SHP77 (cell line): ENCODE measurements around the gene NRG2.

Experiments
- DNase-seq, 2 experiments: peaks; one replicate each; lab custom pipeline; 2025; lab: John Stamatoyannopoulos, UW

NRG2 gene

DNA sequence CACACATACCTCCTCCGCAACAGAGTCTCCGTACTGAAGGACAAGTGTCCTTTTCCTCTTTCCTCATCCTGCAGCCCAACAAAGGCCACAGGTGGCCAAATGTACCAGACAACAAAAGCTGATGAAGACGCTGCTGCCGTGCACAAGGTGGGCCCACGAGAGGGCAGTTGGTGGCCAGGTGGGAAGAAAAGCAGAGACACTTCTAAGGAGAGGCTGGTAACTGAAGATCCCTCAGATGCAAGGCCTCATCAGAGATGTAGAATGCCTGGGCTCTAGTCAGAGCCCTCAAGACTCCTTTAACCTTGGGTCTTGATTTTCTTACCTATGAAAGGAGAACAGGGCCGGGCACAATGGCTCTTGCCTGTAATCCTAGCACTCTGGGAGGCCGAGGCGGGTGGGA is 75.7 kb downstream of the NRG2 start:
- DNase-seq = no peak

DNA sequence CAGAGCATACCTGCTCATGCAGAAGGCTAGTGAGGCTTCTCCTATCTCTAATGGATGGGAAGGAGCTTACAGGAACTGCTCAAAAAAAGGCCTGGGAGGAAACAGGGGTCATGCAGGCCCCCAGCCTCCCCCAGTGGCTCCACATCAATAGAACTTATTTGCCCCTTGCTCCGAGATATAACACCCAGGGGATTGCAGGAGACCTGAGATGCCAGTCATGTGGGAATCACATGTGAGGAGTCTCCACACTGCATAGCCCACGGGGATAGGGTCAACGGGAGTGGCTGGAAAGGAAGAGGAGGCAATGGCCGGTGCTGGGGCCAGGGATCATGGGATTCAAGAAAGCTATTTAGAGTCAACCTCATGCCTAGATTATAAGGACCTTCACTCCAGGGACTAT is 76.2 kb downstream of the NRG2 start:
- no peak for DNase-seq

DNA sequence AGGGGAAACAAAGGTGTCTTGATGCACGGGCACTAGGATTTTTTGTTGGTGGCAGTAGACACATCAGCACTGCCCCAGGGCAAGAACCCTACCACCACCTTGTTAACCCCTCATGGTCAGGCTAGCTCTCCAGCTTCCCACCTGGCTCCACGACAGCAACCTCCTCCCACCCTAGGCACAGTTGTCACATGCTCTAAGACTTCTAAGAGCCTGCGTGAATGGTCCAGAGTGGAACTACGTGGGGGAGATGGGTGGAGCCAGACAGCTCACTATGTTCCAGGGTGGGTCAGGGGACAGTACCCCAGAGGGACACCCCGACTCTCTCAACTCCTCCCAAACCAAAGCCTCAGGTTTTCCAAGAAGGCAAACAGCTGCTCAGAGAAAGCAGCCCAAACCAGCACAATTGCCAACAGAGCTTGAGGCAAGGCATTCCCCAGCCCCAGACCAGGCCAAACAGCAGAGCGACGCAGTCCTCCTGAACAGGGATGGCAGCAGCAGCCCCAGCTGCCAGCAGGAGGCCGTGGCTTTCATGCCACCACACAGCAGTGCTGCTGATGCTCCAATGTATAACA is 78.0 kb downstream of the NRG2 start:
- DNase-seq = no peak

DNA sequence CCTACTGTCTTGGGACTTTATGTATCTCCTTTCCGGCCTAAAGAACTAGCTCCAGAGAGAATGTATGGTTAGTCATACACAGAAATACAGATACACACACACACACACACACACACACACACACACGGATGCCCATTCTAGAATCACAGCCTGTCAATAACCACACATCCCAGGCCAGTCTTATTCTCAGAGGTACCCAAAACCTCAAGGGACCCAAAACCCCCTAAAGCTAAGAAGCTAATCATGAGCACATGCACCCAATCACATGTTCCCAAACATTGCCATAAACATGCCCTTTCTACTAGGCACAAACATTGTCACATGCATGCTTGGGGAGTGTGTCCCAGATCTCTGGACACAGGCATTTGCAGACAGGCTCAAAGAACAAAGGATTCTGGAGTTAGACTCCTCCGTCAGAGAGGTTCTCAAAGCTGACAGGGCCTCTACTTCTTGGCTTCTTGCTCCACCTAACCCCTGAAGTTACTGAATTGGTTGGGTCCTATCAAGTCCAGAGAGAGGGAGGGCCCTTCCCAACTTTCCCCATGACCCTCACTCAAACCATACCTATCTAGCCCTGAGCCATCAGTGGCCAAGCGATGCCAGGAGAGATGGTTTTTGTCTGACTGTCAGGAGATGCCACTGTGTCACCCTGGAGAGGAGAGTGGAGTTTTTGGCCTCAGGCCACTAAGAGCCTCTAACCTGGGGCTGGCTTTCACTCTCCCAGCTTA is 78.7 kb downstream of the NRG2 start:
- DNase-seq = no peak

DNA sequence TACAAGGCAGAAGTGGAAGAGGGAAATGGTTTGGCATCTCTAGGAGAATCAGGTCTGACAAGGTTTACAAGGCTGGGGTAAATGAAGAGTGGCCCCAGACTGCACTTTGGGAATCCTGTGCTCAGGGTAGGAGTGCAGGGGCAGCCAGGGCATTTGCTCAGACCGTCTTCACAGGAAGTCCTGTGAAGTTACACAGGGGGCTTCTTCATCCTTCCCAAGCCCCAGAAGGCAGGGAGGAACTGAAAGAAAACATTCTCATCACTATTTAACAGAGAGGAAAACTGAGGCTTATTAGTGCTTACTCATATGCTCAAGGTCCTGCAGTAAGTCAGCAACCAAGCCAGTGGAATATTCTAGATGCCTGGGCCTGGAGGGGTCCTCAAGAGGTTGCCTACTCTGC is 80.7 kb downstream of the NRG2 start:
- DNase-seq = no peak

DNA sequence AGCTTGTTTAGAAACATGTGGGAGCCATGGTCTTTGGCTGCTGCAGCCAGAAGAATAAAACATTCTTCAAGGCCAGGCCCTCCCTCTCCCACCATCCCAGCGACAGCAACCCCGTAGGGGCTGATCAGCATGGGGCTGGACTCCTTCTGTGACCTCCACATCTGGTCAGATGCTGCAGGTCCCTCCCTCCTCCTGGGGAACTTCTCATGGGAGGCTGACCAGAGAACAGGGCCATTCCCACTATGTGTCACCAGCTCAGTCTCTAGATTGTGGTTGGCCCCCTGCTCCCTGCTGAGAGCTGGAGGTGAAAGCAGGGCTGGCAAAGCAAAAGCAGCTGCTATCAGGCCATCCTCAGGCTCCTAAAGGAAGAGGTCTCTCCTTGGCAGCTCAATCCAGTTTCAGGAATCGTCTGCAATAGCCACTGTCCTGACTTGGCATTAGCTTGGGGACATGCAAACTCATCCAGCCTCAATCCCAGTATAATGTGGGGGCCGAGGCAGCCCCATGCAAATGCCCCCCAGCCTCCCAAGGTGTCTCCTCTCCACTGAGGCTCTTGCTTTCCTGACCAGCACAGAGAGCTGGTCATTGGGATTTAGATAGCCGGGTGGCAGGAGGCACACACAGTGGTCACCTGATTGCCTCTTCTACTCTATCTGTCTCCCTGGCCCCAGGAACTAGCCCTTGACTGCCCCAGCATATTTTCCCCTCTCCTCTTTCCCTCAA is 81.5 kb downstream of the NRG2 start:
- no peak for DNase-seq

DNA sequence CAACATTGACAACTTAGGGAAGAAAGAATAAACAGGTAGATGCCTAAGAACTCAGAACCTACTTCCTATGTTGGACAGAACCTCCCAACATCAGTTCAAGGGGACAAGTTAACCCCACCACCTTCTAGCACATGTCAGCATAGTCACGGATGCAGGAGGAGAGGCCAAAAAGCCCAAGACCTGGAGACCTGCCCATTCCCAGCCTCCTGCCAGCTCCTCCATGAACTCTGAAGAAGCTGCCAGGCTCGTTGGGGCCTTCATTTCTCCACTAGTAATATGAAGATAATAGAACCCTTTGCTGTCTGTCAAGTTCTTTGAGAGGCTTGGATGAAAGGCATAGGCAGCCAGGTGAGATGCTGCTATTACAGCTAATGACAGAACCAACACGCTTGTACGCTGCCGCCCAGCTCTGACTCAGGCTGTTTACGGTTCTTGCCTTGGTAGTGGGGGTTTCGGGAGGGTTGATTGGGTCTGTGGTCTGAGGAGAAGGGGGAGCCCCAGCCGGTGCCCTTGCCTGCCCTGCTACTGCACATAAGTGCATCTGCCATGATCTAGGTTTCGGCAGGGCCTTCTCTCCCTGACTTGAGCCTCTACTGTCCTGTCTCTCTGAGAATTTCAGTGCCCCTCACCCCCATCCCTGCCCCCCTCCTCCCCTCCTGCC is 82.2 kb downstream of the NRG2 start:
- no peak for DNase-seq

DNA sequence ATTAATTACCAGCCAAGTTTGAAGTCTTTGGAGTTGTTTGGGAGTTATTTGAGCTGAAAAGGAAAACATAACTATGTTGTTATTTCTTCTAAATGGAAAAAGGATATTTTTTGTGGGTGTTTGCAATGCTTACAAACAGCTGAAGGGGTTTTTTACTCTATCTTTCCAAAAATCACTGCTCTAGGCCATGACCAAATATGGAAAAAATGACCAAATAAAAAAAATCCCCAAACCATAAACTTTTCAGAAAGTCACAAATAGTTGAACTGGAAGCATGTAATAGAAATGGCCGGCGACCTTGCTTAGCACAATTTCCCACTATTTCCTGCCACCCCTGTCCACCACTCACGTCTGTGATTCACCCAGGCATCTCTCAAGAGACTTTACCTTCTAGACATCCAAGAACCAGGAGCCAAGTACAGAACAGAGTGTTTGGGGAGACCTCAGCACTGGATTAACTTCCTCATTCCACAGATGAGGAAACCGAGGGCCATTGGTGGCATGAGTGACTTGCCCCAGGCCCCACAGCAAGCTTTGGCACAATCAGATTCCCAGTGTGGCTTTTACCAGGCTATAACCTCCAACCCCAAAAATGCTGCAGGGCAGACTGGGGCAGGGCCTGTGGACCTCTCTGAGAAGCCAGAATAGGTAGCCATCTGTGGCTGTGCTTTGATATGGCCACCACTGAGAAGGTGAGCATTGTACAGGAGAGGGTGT is 84.5 kb downstream of the NRG2 start:
- DNase-seq = no peak

DNA sequence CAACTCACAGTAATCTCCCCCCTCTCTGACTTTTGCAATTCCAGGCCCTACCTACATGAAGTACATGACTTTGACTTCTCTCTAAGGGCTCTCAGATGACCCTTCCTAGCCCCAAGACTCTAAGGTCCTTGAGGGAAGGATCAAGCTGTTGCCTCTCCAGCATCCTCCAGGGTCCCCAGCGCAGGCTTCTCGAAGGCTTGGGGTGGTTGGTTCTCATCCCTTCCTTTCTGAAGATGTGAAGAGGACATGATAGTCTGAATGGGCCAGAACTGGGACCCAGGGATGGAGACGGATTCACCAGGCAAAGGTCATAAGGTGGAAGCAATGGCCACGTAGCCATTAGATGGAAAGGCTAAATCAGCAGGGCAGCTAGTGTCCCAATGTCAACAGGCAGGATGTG is 86.8 kb downstream of the NRG2 start:
- no peak for DNase-seq

DNA sequence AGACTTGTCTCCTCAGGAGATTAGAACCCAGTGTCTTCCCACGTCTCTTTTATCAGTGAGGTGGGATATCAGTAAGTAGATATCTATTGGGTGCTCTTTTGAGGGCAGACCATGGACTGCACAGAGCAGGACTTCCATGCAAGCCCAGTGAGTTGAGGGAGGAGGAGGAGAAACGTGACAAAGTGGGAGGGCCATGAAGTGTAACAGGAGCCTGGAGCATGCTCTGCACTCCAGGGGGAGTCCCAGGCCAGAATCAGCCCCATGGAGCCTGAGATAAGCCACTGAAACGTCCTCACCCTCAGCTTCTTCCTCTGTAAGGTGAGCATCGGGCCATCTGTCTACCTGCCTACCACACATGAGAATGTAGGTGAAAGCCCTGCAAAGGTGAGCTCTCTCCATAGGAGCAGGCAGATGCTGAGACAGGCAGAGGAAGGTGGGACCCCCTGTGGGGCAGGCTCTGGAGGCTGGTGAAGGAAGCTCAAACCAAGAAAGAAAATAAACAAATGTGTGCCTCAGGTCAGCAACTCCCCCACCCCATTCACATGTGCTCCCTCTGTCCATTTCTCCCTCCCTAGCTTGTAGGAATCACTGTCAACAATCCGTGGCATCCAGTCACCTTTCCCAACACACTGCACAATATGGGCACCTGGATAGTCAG is 87.4 kb downstream of the NRG2 start:
- no peak for DNase-seq

DNA sequence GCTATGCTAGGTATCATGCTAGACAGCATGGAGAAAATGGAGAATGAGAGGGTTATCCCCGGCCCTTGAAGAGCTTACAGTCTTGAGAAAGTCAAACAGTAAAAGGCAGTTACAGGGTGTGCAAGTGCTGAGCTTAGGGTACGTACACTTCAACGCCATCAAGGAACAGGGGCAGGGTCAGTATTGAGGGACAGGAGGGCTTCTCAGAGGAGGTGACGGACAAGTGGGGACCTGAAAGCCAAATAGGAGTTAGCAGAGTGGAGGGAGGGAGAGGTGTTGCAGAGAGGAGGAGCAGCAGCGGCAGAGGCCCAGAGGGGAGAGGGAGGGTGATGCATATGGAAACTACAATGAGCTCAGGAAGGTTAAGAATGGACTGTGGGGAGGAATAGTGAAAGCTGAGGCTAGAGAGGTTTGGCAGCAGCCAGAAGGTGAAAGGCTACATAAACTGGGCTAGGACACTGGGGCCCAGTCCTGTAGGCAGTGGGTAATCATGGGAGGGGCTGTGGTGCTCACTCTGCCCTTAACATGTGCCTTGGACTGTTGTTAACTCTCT is 88.0 kb downstream of the NRG2 start:
- no peak for DNase-seq

DNA sequence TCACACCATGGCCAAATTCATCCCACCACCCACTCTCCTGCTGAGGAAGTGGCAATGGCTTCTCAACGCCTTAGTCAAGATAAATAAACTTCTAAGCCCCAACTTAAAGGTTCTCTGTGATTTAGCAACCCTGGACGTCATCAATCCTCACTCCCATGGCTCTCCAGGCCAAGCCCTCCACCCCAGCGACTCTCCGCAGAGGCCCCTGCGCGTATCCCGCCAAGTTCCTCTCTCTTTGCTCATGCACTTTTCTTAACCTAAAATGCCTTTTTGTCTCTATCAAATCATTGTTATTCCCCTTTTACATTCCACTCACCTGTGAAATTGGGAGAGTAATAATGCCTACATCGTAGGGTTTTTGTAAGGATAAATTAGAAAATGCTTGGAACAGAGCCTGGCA is 88.6 kb downstream of the NRG2 start:
- DNase-seq = no peak

DNA sequence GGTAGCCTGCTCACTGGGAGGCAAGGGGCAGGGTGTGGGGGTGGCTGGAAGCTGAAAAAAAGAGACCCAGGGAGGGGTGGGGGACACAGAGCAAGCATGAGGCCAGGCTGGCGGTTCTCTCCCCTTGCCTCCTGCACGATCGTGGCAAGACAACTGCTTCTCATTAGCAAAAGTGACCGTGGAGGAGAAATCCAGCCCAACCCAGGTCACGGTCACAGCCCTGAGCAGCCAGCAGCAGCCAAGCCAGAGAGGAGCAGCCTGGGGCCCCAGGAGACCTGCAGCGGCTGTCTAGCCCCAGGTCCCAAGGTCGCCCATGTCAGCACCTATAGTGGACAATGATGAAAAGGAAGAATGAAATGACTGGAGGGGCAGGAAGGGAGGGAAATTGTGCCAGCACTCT is 89.1 kb downstream of the NRG2 start:
- no peak for DNase-seq

DNA sequence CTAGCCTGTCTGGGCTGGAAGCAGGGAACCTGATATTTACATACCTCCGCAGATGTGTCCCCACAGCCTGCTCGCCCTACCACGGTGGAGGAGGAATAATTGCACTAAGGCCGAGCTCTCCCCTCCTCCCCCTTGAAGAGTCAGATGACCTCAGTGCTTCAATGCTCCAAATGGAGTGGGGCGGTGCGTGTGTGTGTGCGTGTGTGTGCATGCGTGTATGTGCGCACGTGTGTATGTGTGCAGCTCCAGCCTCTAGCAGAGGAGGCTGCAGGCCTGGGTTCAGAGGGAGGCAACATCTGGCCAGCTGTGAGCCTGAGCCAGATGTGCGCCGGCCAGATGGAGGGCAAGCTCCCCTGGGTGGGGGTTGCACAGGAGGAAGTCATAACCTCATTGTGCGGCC is 90.5 kb downstream of the NRG2 start:
- DNase-seq = no peak

DNA sequence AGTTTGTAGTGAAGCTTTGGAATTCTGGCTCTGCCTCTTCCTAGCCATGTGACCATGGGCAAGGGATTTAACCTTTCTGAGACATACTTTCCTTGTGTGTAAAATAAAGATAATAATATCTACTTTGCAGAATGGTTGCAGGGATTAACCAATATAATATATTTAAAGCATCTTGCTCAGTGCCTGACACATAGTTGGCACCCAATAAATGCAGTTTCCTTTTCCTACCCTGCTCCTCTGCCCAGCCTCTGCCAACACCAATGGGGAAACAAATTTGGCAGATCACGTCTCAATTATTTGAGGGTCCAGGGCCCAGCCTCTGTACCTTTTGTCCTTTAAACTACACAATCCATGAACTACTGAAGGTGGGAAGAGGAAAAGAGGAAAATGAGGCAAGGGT is 91.1 kb downstream of the NRG2 start:
- DNase-seq = no peak

DNA sequence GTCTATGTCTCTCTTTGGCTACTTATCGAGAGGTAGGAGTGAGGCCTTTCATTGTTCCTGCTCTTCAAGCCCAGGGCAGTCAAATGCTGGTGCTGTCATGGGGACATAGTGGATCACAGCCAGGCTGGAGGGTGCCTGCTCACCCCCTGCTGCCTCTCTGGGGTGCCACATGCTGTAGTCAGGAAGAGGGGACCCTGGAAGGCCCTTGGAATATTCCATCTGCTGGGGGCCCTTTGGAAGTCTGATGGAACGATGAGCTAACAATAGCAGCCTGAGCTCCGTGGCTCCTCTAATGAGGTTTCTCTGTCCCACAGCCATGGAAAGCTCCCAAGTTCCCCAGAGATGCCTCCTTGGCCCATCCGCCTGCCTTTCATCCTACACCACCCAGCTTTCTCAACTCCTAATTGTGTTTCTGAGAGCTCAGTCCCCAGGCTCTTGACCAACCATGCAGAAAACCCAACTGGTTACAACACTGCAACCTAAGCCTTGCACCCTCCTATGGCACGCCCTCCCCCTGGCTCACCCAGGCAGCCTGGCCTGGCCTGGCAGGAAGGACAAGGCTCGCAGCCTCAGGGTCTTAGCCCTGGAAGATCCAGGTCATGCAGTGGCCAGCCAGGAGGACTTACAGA is 91.7 kb downstream of the NRG2 start:
- DNase-seq = no peak

DNA sequence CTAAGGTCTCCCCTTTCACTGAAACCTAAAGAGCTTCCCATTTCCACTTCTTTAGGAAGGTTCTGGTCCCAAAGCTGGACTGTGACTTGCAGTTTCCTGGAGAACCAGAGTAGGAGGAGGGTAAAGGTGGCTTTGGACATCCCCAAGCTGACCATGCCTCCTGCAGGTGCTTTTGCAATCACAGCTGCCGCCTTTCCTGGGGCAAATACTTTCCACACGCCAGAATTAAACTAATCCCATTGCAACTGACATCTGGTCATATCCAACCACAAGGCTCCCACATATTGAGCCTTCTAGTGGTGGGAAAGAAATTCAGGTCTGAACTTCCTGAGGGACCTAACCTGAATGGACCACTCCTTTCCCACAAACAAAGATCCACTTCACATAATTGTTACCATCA is 92.7 kb downstream of the NRG2 start:
- DNase-seq = no peak

DNA sequence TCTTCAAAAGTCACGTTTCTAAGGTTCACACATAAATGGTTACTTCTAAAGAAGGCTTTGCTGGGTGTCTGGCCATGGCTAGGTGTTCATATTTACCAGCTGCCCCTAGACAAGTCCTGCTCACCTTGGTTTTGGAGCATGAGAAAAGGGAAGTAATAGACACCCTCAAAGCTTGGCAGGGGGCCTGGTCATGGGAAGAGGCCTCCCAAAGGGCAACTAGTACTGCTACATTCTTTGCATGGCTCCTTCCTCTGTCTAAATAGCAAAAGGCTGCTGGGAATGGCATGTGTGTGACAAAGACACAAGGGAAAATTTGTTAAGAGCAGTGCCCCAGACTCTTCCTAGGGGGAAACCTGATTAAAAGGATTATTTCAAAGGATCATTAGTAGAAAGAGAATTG is 93.4 kb downstream of the NRG2 start:
- DNase-seq = no peak

DNA sequence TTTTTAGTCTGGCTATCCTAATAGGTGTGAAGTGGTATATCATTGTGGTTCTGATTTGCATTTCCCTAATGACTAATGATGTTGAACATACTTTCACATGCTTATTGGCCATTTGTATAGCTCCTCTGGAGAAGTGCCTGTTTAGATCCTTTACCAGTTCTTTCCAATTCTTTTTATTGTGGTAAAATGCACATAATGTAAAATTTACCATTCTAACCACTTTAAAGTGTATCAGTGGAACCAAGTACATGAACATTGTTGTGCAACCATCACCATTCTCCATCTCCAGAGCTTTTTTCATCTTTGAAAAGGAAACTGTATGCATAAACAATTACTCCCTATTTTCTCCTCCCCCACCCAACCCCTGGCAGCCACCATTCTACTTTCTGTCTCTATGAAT is 95.4 kb downstream of the NRG2 start:
- no peak for DNase-seq

DNA sequence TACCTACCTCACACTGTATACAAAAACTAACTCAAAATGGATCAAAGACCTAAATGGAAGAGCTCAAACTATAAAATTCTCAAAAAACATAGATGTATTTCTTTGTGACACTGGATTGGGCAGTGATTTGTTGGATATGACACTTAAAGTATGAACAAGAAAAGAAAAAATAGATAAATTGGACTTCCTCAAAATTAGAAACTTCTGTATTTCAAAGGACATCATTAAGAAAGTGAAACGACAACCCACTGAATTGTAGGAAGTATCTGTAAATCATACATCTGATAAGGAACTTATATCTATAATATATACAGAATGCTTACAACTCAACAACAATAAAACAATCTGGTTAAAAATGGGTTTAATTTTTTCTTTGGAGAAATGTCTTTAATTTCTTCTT is 96.7 kb downstream of the NRG2 start:
- no peak for DNase-seq

DNA sequence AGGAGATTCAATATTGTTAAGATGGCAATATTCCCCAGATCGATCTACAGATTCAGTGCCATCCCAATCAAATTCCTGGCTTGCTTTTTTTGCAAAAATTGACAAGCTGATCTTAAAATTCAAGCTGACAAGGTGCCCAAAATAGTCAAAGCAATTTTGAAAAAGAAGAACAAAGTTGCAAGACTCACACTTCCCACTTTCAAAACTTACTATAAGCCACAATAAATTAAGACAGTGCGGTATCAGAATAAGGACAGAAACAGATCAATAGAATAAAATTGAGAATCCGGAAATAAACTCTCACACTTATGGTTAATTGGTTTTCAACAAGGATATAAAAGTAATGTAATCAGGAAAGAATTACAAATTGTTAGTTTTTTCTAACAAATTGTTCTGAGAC is 97.1 kb downstream of the NRG2 start:
- DNase-seq = no peak
